ENCODE measurements around the gene GNG14. TPM values are rescaled to one million over a fixed set of nuclear protein-coding genes. Genes with fewer than 3 reads are reported as not detected.
"Not testable (repeated sequence)": the region's sequence is repeated elsewhere in the genome, so short reads cannot be mapped to it uniquely, and the experiment has no call there.

The GNG14 gene
- total RNA-seq, 2 experiments from 2014 or later, result not detected

DNA sequence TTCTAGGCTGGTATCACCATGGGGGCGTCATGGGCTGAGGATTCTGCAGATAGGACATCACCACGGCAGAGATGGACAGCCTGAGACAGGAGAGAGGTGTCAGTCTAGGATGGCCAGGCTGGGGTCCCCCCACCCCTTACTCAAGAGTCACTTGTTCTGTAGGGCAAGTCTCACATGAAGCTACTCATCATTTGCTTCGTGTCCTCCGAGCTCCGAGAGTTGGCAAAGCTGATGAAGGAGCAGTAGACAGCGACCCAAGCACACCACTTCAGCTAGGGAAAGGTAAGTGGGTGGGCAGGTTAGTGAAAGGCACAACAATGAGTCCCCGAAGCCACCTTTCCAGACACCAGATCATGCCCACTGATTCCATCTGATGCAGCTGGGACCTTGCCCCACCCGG is 19.5 kb upstream of the GNG14 start:
- Mint-ChIP-seq H3K9me3 (ENCODE audit: low read depth) (no peaks in the 10 kb centered on the region), H3K4me3 (peak overlapping the region; percentile 86), H3K27me3 (no peaks in the 10 kb centered on the region), H3K27ac (peak overlapping the region; percentile 100), H3K36me3 (ENCODE audit: low read depth) (peaks cover 45% of the 10 kb centered on the region), H3K4me1 (peaks cover 48% of the 10 kb centered on the region)
- CTCF ChIA-PET, result no interaction called here
- POLR2A ChIA-PET, result interaction anchor here (0.5 kb wide), 1 partner anchor 60 kb away, joined by 4 read pairs; no protein-coding TSS in a partner anchor
- ATAC-seq (no peak), DNase-seq (no peak)
- intact Hi-C loops (cut with DNase I, micrococcal nuclease), result loop anchor here (2.0 to 5.0 kb wide), 4 partner anchors 58 to 854 kb away; partner anchors contain the start of genes ZNF136 (in 1 of the 2), ZNF440 (in 1 of the 2), ZNF490 (in 1 of the 2) and ZNF791 (in 1 of the 2)

- peaks cover 48% of the 10 kb centered on the region for H3K4me1 Mint-ChIP-seq
- peak overlapping the region; percentile 86 for H3K4me3 Mint-ChIP-seq
- POLR2A ChIA-PET, result interaction anchor here (0.6 to 1.3 kb wide), 2 partner anchors 12 to 1067 kb away, joined by 4 read pairs; no protein-coding TSS in a partner anchor
- peaks cover 45% of the 10 kb centered on the region for H3K36me3 Mint-ChIP-seq (ENCODE audit: low read depth)
- CTCF ChIA-PET, result interaction anchor here (0.6 to 0.7 kb wide), 2 partner anchors 29 to 106 kb away, joined by 3 read pairs; no protein-coding TSS in a partner anchor
- H3K9me3 Mint-ChIP-seq (ENCODE audit: low read depth), result no peaks in the 10 kb centered on the region
- no peaks in the 10 kb centered on the region for H3K27me3 Mint-ChIP-seq
- DNase-seq, result peak; percentile 82
- intact Hi-C loops (cut with DNase I, micrococcal nuclease), result loop anchor here (1.0 to 5.0 kb wide), 8 partner anchors 12 to 854 kb away; partner anchors contain the start of genes DHPS (in 2 of the 2), ZNF490 (in 2 of the 2), ZNF791 (in 2 of the 2) and ZNF136 (in 1 of the 2)
- H3K27ac Mint-ChIP-seq, result peak overlapping the region; percentile 100
- ATAC-seq, result peak; percentile 17
These were observed 18.9 kb upstream of the GNG14 start for GRCh38 chr19:12668932-12669269.

DNA sequence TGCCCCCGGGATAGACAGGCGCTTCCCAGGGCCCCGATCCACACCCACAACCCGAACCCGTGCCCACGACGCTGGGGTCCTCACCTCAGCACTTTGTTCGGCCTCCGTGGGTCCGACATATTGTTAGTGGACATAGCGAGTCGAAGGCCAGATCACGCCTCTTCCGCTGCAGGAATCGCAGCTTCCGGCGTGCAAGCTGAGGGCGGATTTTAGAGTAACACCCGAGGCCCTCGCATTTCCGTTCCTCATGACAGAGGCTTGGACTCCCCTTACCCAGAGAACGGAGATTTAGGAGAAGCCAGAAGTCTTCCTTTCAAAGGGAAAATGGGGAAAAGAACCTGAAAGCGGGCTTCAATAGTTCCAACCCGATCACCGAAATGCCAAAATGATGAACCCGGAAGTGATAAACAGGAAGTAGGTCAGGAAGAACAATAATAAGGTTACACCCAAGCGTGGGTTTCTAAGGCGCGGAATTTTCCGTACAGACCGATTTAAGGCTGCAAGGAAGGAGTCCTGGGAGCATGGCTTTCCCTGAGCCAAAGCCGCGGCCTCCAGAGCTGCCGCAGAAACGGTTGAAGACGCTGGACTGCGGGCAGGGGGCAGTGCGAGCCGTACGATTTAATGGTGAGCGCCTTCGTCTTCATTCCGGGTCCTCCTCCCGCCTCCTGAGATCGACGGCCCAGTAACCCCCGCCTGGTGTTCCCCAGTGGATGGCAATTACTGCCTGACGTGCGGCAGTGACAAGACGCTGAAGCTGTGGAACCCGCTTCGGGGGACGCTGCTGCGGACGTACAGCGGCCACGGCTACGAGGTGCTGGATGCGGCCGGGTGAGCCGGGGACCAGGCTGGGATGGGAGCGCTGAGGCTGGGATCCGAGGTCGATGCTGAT is 18.3 kb upstream of the GNG14 start:
- DNase-seq, result peak; percentile 85
- POLR2A ChIA-PET, result interaction anchor here (0.5 to 1.3 kb wide), 4 partner anchors 12 to 1882 kb away, joined by 3 to 4 read pairs (median 4); no protein-coding TSS in a partner anchor
- CTCF ChIA-PET, result interaction anchor here (0.6 to 1.7 kb wide), 4 partner anchors 10 to 105 kb away, joined by 3 to 6 read pairs (median 3); no protein-coding TSS in a partner anchor
- peak; percentile 21 for ATAC-seq
- peak overlapping the region; percentile 86 for H3K4me3 Mint-ChIP-seq
- peaks cover 44% of the 10 kb centered on the region for H3K36me3 Mint-ChIP-seq (ENCODE audit: low read depth)
- H3K9me3 Mint-ChIP-seq (ENCODE audit: low read depth), result no peaks in the 10 kb centered on the region
- H3K4me1 Mint-ChIP-seq, result peaks cover 44% of the 10 kb centered on the region
- intact Hi-C loops (cut with DNase I, micrococcal nuclease), result loop anchor here (1.0 to 5.0 kb wide), 9 partner anchors 12 to 855 kb away; partner anchors contain the start of genes DHPS (in 2 of the 2), ZNF490 (in 2 of the 2), ZNF791 (in 2 of the 2) and ZNF136 (in 1 of the 2)
- peak overlapping the region; percentile 100 for H3K27ac Mint-ChIP-seq
- no peaks in the 10 kb centered on the region for H3K27me3 Mint-ChIP-seq

DNA sequence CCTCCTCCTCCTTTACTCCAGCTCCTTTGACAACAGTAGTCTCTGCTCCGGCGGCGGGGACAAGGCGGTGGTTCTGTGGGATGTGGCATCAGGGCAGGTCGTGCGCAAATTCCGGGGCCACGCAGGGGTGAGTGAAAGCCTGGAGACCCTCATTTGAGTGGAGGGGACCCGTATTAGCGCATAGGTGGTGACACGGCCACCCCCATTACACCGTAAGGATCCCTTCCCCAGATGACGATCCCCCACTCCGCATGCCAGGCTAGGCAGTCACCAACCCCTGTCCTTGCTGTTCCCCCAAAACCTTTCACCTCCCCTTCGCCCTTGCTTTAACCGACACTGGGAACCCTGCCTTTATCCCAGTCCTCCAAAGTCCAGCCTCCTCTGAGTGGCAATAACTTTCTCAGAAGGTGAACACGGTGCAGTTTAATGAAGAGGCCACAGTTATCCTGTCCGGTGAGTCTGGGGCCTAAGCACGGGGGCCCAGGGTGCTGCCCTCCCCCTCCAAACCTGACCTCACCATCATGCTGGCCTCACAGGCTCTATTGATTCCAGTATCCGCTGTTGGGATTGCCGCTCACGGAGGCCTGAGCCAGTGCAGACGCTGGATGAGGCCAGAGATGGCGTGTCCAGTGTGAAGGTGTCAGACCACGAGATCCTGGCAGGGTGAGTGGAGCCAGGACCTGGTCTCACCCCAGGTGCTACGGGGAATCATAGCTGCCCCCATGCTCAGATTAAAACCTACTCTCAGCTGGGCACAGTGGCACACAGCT is 17.5 kb upstream of the GNG14 start:
- intact Hi-C loops (cut with DNase I, micrococcal nuclease), result loop anchor here in 1 of 2 experiments (5.0 kb wide), 1 partner anchor 468 kb away; no protein-coding TSS in a partner anchor
- no peak for DNase-seq
- peaks cover 36% of the 10 kb centered on the region for H3K4me1 Mint-ChIP-seq
- H3K4me3 Mint-ChIP-seq, result peak overlapping the region; percentile 86
- H3K27ac Mint-ChIP-seq, result peak overlapping the region; percentile 100
- CTCF ChIA-PET, result interaction anchor here (1.0 to 1.7 kb wide), 3 partner anchors 9 to 111 kb away, joined by 3 to 7 read pairs (median 6); no protein-coding TSS in a partner anchor
- H3K36me3 Mint-ChIP-seq (ENCODE audit: low read depth), result peaks cover 40% of the 10 kb centered on the region
- no peaks in the 10 kb centered on the region for H3K27me3 Mint-ChIP-seq
- POLR2A ChIA-PET, result interaction anchor here (0.6 to 1.3 kb wide), 2 partner anchors 11 to 1883 kb away, joined by 3 to 4 read pairs; no protein-coding TSS in a partner anchor
- no peaks in the 10 kb centered on the region for H3K9me3 Mint-ChIP-seq (ENCODE audit: low read depth)
- ATAC-seq, result no peak

- POLR2A ChIA-PET, result no interaction called here
- H3K36me3 Mint-ChIP-seq (ENCODE audit: low read depth), result peaks cover 52% of the 10 kb centered on the region
- no peak for DNase-seq
These were observed 15.1 kb upstream of the GNG14 start for GRCh38 chr19:12672744-12673143.

GRCh38 chr19:12675399-12675798 is 12.4 kb upstream of the GNG14 start:
- ChIA-PET CTCF (interaction anchor here (2.3 kb wide), 1 partner anchor 107 kb away, joined by 6 read pairs; no protein-coding TSS in a partner anchor), POLR2A (no interaction called here)
- peaks cover 30% of the 10 kb centered on the region for H3K4me1 Mint-ChIP-seq
- peaks cover 61% of the 10 kb centered on the region for H3K36me3 Mint-ChIP-seq (ENCODE audit: low read depth)
- H3K9me3 Mint-ChIP-seq (ENCODE audit: low read depth), result no peaks in the 10 kb centered on the region
- ATAC-seq, result no peak
- H3K27ac Mint-ChIP-seq, result no peak overlapping the region
- no peak overlapping the region for H3K4me3 Mint-ChIP-seq
- intact Hi-C loops (cut with DNase I, micrococcal nuclease), result no loop called here
- DNase-seq, result no peak
- no peaks in the 10 kb centered on the region for H3K27me3 Mint-ChIP-seq

More at GRCh38 chr19:12672744-12673143, 15.1 kb upstream of the GNG14 start:
- Mint-ChIP-seq H3K4me1 (peaks cover 33% of the 10 kb centered on the region), H3K27ac (no peak overlapping the region), H3K27me3 (no peaks in the 10 kb centered on the region), H3K9me3 (ENCODE audit: low read depth) (no peaks in the 10 kb centered on the region), H3K4me3 (no peak overlapping the region)
- no peak for ATAC-seq
- CTCF ChIA-PET, result interaction anchor here (0.7 to 1.9 kb wide), 11 partner anchors 10 to 469 kb away, joined by 3 to 9 read pairs (median 3); partner anchors contain the start of genes GCDH and ZNF442
- intact Hi-C loops (cut with DNase I, micrococcal nuclease), result loop anchor here (1.0 to 5.0 kb wide), 2 partner anchors 108 to 470 kb away; no protein-coding TSS in a partner anchor

GRCh38 chr19:12675940-12676339 is 11.9 kb upstream of the GNG14 start:
- ChIA-PET CTCF (interaction anchor here (0.9 to 3.1 kb wide), 4 partner anchors 10 to 125 kb away, joined by 4 to 13 read pairs (median 6); partner anchors contain the start of genes MAN2B1 and WDR83), POLR2A (no interaction called here)
- Mint-ChIP-seq H3K4me1 (peaks cover 27% of the 10 kb centered on the region), H3K27me3 (no peaks in the 10 kb centered on the region), H3K27ac (no peak overlapping the region), H3K4me3 (no peak overlapping the region), H3K36me3 (ENCODE audit: low read depth) (peaks cover 60% of the 10 kb centered on the region), H3K9me3 (ENCODE audit: low read depth) (no peaks in the 10 kb centered on the region)
- intact Hi-C loops (cut with DNase I, micrococcal nuclease), result loop anchor here in 1 of 2 experiments (1.0 kb wide), 1 partner anchor 171 kb away; no protein-coding TSS in a partner anchor
- ATAC-seq (no peak), DNase-seq (no peak)

GRCh38 chr19:12676384-12676792 is 11.4 kb upstream of the GNG14 start:
- peak overlapping the region; percentile 52 for H3K27ac Mint-ChIP-seq
- ChIA-PET CTCF (interaction anchor here (0.7 to 3.1 kb wide), 6 partner anchors 11 to 170 kb away, joined by 4 to 13 read pairs (median 6); partner anchors contain the start of genes MAN2B1, TNPO2 and WDR83), POLR2A (no interaction called here)
- ATAC-seq (peak; percentile 37), DNase-seq (peak; percentile 94)
- H3K27me3 Mint-ChIP-seq, result no peaks in the 10 kb centered on the region
- H3K4me1 Mint-ChIP-seq, result peaks cover 29% of the 10 kb centered on the region
- H3K36me3 Mint-ChIP-seq (ENCODE audit: low read depth), result peaks cover 62% of the 10 kb centered on the region
- H3K4me3 Mint-ChIP-seq, result no peak overlapping the region
- intact Hi-C loops (cut with DNase I, micrococcal nuclease), result loop anchor here in 1 of 2 experiments (1.0 kb wide), 1 partner anchor 171 kb away; no protein-coding TSS in a partner anchor
- H3K9me3 Mint-ChIP-seq (ENCODE audit: low read depth), result no peaks in the 10 kb centered on the region

DNA sequence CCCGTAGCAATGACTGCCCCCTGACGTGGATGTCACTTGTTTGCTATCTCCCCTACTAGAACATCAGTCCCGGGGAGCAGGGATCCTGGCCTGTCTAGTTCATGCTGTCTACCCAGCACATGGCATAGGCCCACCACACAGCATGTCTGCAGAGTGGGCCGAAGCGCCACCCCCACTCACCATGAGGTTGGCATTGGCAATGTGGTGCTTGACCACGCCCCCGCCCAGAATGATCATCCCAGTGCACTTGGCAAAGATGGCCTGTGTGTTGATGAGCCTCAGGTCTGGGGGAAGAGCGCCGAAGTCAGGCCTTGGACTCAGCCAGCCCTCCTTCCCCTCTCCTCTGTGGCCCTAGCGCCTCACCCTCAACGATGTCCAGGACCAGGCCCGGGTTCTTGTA is 10.9 kb upstream of the GNG14 start:
- DNase-seq (no peak), ATAC-seq (no peak)
- intact Hi-C loops (cut with DNase I, micrococcal nuclease), result loop anchor here in 1 of 2 experiments (1.0 kb wide), 1 partner anchor 170 kb away; no protein-coding TSS in a partner anchor
- peak overlapping the region; percentile 12 for H3K27ac Mint-ChIP-seq
- no peaks in the 10 kb centered on the region for H3K9me3 Mint-ChIP-seq (ENCODE audit: low read depth)
- no peak overlapping the region for H3K4me3 Mint-ChIP-seq
- peaks cover 61% of the 10 kb centered on the region for H3K36me3 Mint-ChIP-seq (ENCODE audit: low read depth)
- H3K27me3 Mint-ChIP-seq, result no peaks in the 10 kb centered on the region
- POLR2A ChIA-PET, result no interaction called here
- H3K4me1 Mint-ChIP-seq, result peaks cover 27% of the 10 kb centered on the region
- CTCF ChIA-PET, result interaction anchor here (0.7 to 3.1 kb wide), 6 partner anchors 11 to 170 kb away, joined by 4 to 13 read pairs (median 6); partner anchors contain the start of genes MAN2B1, TNPO2 and WDR83

DNA sequence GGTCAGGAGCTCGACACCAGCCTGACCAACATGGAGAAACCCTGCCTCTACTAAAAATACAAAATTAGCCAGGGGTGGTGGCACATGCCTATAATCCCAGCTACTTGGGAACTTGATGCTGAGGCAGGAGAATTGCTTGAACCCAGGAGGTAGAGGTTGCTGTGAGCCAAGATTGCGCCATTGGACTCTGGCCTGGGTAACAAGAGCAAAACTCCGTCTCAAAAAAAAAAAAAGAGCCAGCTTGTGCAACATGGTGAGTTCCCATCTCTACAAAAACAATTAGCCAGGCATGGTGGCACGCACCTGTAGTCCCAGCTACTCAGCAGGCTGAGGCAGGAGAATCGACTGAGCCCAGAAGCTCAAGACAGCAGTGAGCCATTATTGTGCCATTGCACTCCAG is 9.8 kb upstream of the GNG14 start:
- H3K27me3 Mint-ChIP-seq; H3K4me3 Mint-ChIP-seq; DNase-seq; H3K27ac Mint-ChIP-seq; intact Hi-C loops (cut with DNase I, micrococcal nuclease); ATAC-seq; H3K9me3 Mint-ChIP-seq (ENCODE audit: low read depth): not testable (repeated sequence)
- CTCF ChIA-PET, result interaction anchor here (0.6 to 3.1 kb wide), 8 partner anchors 17 to 1904 kb away, joined by 3 to 13 read pairs (median 4); no protein-coding TSS in a partner anchor
- peaks cover 53% of the 10 kb centered on the region for H3K36me3 Mint-ChIP-seq (ENCODE audit: low read depth)
- H3K4me1 Mint-ChIP-seq, result peaks cover 24% of the 10 kb centered on the region
- POLR2A ChIA-PET, result interaction anchor here (0.8 to 1.3 kb wide), 3 partner anchors 12 to 115 kb away, joined by 4 to 6 read pairs (median 4); partner anchors contain the start of genes MAN2B1 and WDR83
